ENCODE measurements around the gene LRRC38. TPM values are rescaled to one million over a fixed set of nuclear protein-coding genes. Genes with fewer than 3 reads are reported as not detected.

LRRC38 gene
- total and polyA plus RNA-seq, 2 of the 4 experiments (the other 2 are of a cell fraction) = not detected

DNA sequence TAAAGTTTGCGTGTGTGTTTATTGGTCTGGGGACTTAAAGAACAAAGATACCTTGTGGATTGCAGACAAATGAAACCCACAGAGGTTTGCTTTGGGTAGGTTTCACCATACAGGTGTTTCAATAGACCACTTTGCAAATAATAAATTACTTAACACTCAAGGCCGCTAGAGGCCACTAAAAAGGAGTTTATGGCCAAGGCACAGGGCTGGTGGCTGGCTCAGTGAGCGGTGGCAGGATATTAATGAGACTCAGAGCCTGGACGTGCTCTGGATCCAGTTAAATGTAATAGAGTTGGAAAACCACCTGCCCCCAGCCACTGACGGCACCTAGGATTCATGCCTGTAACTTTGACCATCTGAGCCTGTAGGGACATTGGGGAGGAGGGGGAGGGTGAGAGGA is 44.5 kb downstream of the LRRC38 start:
- TF ChIP-seq, protein P1, sequence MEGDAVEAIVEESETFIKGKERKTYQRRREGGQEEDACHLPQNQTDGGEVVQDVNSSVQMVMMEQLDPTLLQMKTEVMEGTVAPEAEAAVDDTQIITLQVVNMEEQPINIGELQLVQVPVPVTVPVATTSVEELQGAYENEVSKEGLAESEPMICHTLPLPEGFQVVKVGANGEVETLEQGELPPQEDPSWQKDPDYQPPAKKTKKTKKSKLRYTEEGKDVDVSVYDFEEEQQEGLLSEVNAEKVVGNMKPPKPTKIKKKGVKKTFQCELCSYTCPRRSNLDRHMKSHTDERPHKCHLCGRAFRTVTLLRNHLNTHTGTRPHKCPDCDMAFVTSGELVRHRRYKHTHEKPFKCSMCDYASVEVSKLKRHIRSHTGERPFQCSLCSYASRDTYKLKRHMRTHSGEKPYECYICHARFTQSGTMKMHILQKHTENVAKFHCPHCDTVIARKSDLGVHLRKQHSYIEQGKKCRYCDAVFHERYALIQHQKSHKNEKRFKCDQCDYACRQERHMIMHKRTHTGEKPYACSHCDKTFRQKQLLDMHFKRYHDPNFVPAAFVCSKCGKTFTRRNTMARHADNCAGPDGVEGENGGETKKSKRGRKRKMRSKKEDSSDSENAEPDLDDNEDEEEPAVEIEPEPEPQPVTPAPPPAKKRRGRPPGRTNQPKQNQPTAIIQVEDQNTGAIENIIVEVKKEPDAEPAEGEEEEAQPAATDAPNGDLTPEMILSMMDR (conservative IDR thresholded peaks at IDR 0.05; ENCODE audit: low read depth, low read length) = no peak
- TF ChIP-seq BHLHE40 (IDR thresholded peaks at IDR 0.05; ENCODE audit: low read depth, low read length) (no peak), CEBPB (IDR thresholded peaks at IDR 0.05; ENCODE audit: low read depth, low read length) (no peak), MAFK (IDR thresholded peaks at IDR 0.05; ENCODE audit: low read depth, low read length) (no peak), MXI1 (IDR thresholded peaks at IDR 0.05; ENCODE audit: borderline replicate concordance, low read depth, low read length) (no peak), POLR2A (IDR thresholded peaks at IDR 0.05; ENCODE audit: low read depth, low read length) (no peak), FOS (IDR thresholded peaks at IDR 0.05; ENCODE audit: low read depth, low read length) (no peak), SMC3 (IDR thresholded peaks at IDR 0.05; ENCODE audit: low read depth, low read length) (no peak), NFE2L2 (IDR thresholded peaks at IDR 0.05; ENCODE audit: low read depth, low read length) (no peak), RFX5 (IDR thresholded peaks at IDR 0.05; ENCODE audit: low read depth, low read length) (no peak), RAD21 (IDR thresholded peaks at IDR 0.05; ENCODE audit: low read length) (no peak), MAZ (IDR thresholded peaks at IDR 0.05; ENCODE audit: borderline replicate concordance, low read depth, low read length) (no peak), RCOR1 (IDR thresholded peaks at IDR 0.05; ENCODE audit: insufficient replicate concordance, low read length) (no peak), CHD1 (IDR thresholded peaks at IDR 0.05; ENCODE audit: low read depth, low read length) (no peak)
- TF ChIP-seq, protein P2, sequence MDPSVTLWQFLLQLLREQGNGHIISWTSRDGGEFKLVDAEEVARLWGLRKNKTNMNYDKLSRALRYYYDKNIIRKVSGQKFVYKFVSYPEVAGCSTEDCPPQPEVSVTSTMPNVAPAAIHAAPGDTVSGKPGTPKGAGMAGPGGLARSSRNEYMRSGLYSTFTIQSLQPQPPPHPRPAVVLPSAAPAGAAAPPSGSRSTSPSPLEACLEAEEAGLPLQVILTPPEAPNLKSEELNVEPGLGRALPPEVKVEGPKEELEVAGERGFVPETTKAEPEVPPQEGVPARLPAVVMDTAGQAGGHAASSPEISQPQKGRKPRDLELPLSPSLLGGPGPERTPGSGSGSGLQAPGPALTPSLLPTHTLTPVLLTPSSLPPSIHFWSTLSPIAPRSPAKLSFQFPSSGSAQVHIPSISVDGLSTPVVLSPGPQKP (IDR thresholded peaks at IDR 0.05; ENCODE audit: borderline replicate concordance, low read depth, low read length) = no peak
- TF ChIP-seq, protein P3, sequence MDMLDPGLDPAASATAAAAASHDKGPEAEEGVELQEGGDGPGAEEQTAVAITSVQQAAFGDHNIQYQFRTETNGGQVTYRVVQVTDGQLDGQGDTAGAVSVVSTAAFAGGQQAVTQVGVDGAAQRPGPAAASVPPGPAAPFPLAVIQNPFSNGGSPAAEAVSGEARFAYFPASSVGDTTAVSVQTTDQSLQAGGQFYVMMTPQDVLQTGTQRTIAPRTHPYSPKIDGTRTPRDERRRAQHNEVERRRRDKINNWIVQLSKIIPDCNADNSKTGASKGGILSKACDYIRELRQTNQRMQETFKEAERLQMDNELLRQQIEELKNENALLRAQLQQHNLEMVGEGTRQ (IDR thresholded peaks at IDR 0.05; ENCODE audit: low read depth, low read length) = no peak
- in situ Hi-C loops (cut with MboI; ENCODE audit: low sequenced_read_pairs) = no loop called here
- no peak overlapping the region for H3K9ac ChIP-seq (ENCODE audit: low read depth, low read length)
- dilution Hi-C loops (cut with HindIII; ENCODE audit: low sequenced_read_pairs, unreplicated experiment) = no loop called here
- POLR2A ChIA-PET (ENCODE audit: unreplicated experiment) = no interaction called here
- H3K23ac ChIP-seq (ENCODE audit: low read depth, low read length) = no peak overlapping the region
- H2BK120ac ChIP-seq (ENCODE audit: low read depth, low read length) = no peak overlapping the region
- no peak overlapping the region for H3K14ac ChIP-seq (replicated peaks; ENCODE audit: low read depth, low read length)
- H3K36me3 ChIP-seq (ENCODE audit: control insufficient read depth, insufficient read depth, low read length) = no peaks in the 10 kb centered on the region
- intact Hi-C loops (cut with micrococcal nuclease) = no loop called here
- no peak overlapping the region for H2BK20ac ChIP-seq (ENCODE audit: low read depth, low read length)
- H3K4me3 ChIP-seq (ENCODE audit: insufficient read depth, low read depth, low read length) = no peak overlapping the region
- CTCF ChIA-PET = no interaction called here
- H3K4me1 ChIP-seq (ENCODE audit: control insufficient read depth, insufficient read depth, low read length) = no peaks in the 10 kb centered on the region
- no peak overlapping the region for H3K18ac ChIP-seq (ENCODE audit: low read depth, low read length)
- no peaks in the 10 kb centered on the region for H3K9me1 ChIP-seq (ENCODE audit: insufficient read depth, low read length)
- H4K8ac ChIP-seq (ENCODE audit: low read depth in 2 of 2, low read length in 2 of 2) = no peak overlapping the region
- H4K20me1 ChIP-seq (ENCODE audit: insufficient read depth, low read length) = no peaks in the 10 kb centered on the region
- H3K27ac ChIP-seq (ENCODE audit: insufficient read depth, low read length) = no peak overlapping the region
- no CpG with 5 or more reads among the region's 5 CpGs for WGBS, 2 experiments (ENCODE audit: extremely low coverage in 2 of 2, insufficient read length in 1 of 2)
- no peak overlapping the region for H3K56ac ChIP-seq (ENCODE audit: extremely low read depth, insufficient read depth, low read length)
- no peaks in the 10 kb centered on the region for H3K79me1 ChIP-seq (ENCODE audit: low read depth in 1 of 2, low read length in 2 of 2)
- H3K27me3 ChIP-seq (ENCODE audit: control insufficient read depth, insufficient read depth, low read length) = no peaks in the 10 kb centered on the region
- no peak overlapping the region for H2AK5ac ChIP-seq (ENCODE audit: low read depth, low read length)
- H2BK5ac ChIP-seq (ENCODE audit: low read depth, low read length, poor library complexity, severe bottlenecking) = no peak overlapping the region
- H4K91ac ChIP-seq (ENCODE audit: insufficient read depth, low read depth, low read length) = no peak overlapping the region
- no peak overlapping the region for H2BK15ac ChIP-seq (ENCODE audit: low read depth, low read length)
- DNase-seq = no peak
- no peak for ATAC-seq (ENCODE audit: low read depth)
- peaks cover 52% of the 10 kb centered on the region for H3K9me3 ChIP-seq (ENCODE audit: control insufficient read depth, insufficient read depth, low read length)
- BruUV-seq (replicated peaks) = no TSS peak
- H2AK9ac ChIP-seq (replicated peaks; ENCODE audit: low read depth, low read length, poor library complexity) = no peak overlapping the region
- no peak overlapping the region for H3K4ac ChIP-seq (ENCODE audit: low read depth, low read length)
- no peak overlapping the region for H4K5ac ChIP-seq (ENCODE audit: low read depth, low read length)
- no peak overlapping the region for H3K4me2 ChIP-seq (ENCODE audit: low read depth, low read length)
- no peak overlapping the region for H2AFZ ChIP-seq (replicated peaks; ENCODE audit: low read length, poor library complexity)
